HFFc6 (cell line): ENCODE measurements around the gene FKBP1A. TPM values are rescaled to one million over a fixed set of nuclear protein-coding genes. Genes with fewer than 3 reads are reported as not detected.
A peak's percentile ranks its signal among the peaks of the same experiment; 100 is the strongest.

Source experiments
- DNase-seq: peaks from one replicate; pipeline ENCODE4 v3.0.0-alpha.2; 2018
- H3K27ac Mint-ChIP-seq: 2 replicates; pipeline ENCODE4 v1.8.0; 2020; ENCODE audit warnings: mild to moderate bottlenecking, mixed read lengths
- H3K27me3 Mint-ChIP-seq: 2 replicates; pipeline ENCODE4 v1.8.0; 2021; ENCODE audit warnings: mild to moderate bottlenecking, moderate library complexity, mixed read lengths; ENCODE audit not compliant: insufficient read depth
- H3K36me3 Mint-ChIP-seq: 2 replicates; pipeline ENCODE4 v1.8.0; 2021; ENCODE audit warnings: low read depth, mixed read lengths
- H3K4me1 Mint-ChIP-seq: 2 replicates; pipeline ENCODE4 v1.8.0; 2020; ENCODE audit warnings: low read depth, mixed read lengths
- H3K4me3 Mint-ChIP-seq: 2 replicates; pipeline ENCODE4 v1.8.0; 2020; ENCODE audit warnings: mild to moderate bottlenecking, moderate library complexity, mixed read lengths
- H3K9me3 Mint-ChIP-seq: 2 replicates; pipeline ENCODE4 v1.8.0; 2020; ENCODE audit warnings: mild to moderate bottlenecking, mixed read lengths
- CTCF ChIP-seq: fragments of 200-600 bp; sonication (generic); IDR thresholded peaks from 2 replicates; pipeline ENCODE4 v1.5.0; 2021; ENCODE audit warnings: antibody characterized with exemption, mild to moderate bottlenecking
- total RNA-seq, 6 experiments: library from RNA; stranded (reverse); fragmentation: NEBNext Ultra II Directional; extraction: Animal tissue kit (Norgen Biotek cat#: 25700); gene quantifications; 2 replicates in 1 of 6; 3 replicates in 5 of 6; pipeline ENCODE4 v1.2.3, GENCODE V29; 2021

Gene FKBP1A
- total RNA-seq, 6 experiments from 2014 or later, result 437 to 543 (median 491) TPM

- peaks cover 39% of the 10 kb centered on the region for H3K36me3 Mint-ChIP-seq
- no peaks in the 10 kb centered on the region for H3K9me3 Mint-ChIP-seq
- H3K27me3 Mint-ChIP-seq, result peaks cover 5% of the 10 kb centered on the region
- peaks cover 72% of the 10 kb centered on the region for H3K4me1 Mint-ChIP-seq
- no peak for TF ChIP-seq CTCF
- no peak overlapping the region for H3K4me3 Mint-ChIP-seq
- H3K27ac Mint-ChIP-seq, result peak overlapping the region; percentile 30; the same call in 1 of the 2 replicates
- no peak for DNase-seq
These were observed 22.9 kb downstream of the FKBP1A start for GRCh38 chr20:1369970-1370369.

- H3K4me3 Mint-ChIP-seq, result peak overlapping the region; percentile 61
- peaks cover 62% of the 10 kb centered on the region for H3K4me1 Mint-ChIP-seq
- no peaks in the 10 kb centered on the region for H3K9me3 Mint-ChIP-seq
- DNase-seq, result peak; percentile 55
- H3K27me3 Mint-ChIP-seq, result peaks cover 5% of the 10 kb centered on the region
- H3K36me3 Mint-ChIP-seq, result peaks cover 45% of the 10 kb centered on the region
- TF ChIP-seq CTCF, result peak; percentile 27; the same call in 1 of the 2 replicates
- peak overlapping the region; percentile 77 for H3K27ac Mint-ChIP-seq
These were observed 24.2 kb downstream of the FKBP1A start for GRCh38 chr20:1368448-1369199.

DNA sequence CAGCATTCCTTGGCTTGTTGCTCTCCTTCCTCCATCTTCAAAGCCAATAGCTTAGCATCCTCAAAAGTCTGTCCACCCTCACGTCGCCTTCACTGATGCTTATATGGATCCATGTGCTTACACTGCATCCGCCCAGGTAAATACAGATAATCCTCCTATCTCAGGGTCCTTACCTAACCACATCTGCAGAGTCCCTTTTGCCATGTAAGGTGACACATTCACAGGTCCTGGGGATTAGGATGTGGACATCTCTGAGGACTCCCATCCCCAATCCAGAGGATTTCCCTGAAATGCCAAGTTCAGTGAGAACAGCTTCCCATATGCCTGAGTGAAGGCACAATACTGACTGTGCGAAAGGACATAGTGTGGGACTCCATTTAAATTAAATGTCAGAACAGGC lies 25.4 kb downstream of the FKBP1A start:
- H3K4me1 Mint-ChIP-seq, result peaks cover 54% of the 10 kb centered on the region
- H3K36me3 Mint-ChIP-seq, result peaks cover 45% of the 10 kb centered on the region
- H3K9me3 Mint-ChIP-seq, result no peaks in the 10 kb centered on the region
- DNase-seq, result no peak
- H3K4me3 Mint-ChIP-seq, result no peak overlapping the region
- H3K27ac Mint-ChIP-seq, result no peak overlapping the region
- peaks cover 5% of the 10 kb centered on the region for H3K27me3 Mint-ChIP-seq
- no peak for TF ChIP-seq CTCF

GRCh38 chr20:1364106-1364505 lies 28.7 kb downstream of the FKBP1A start:
- H3K4me3 Mint-ChIP-seq, result no peak overlapping the region
- H3K9me3 Mint-ChIP-seq, result no peaks in the 10 kb centered on the region
- H3K27ac Mint-ChIP-seq, result no peak overlapping the region

GRCh38 chr20:1363522-1363921 lies 29.3 kb downstream of the FKBP1A start:
- DNase-seq, result no peak
- no peak overlapping the region for H3K4me3 Mint-ChIP-seq

More at GRCh38 chr20:1364106-1364505, 28.7 kb downstream of the FKBP1A start:
- peaks cover 22% of the 10 kb centered on the region for H3K4me1 Mint-ChIP-seq
- peaks cover 54% of the 10 kb centered on the region for H3K36me3 Mint-ChIP-seq
- no peak for TF ChIP-seq CTCF
- peaks cover 5% of the 10 kb centered on the region for H3K27me3 Mint-ChIP-seq
- DNase-seq, result no peak

More at GRCh38 chr20:1363522-1363921, 29.3 kb downstream of the FKBP1A start:
- Mint-ChIP-seq H3K4me1 (peaks cover 20% of the 10 kb centered on the region), H3K27me3 (peaks cover 5% of the 10 kb centered on the region), H3K36me3 (peaks cover 54% of the 10 kb centered on the region), H3K9me3 (no peaks in the 10 kb centered on the region), H3K27ac (no peak overlapping the region)
- no peak for TF ChIP-seq CTCF
